Transverse colon (tissue), 4 donors: ENCODE data around the gene RPS15A. TPM values are rescaled to one million over a fixed set of nuclear protein-coding genes. Genes with fewer than 3 reads are reported as not detected.

ENCODE experiments used
- DNase-seq: peaks from one replicate; pipeline ENCODE4 v3.0.0-alpha.2; 2019
- H3K27ac ChIP-seq, 4 donors: fragments of 200-600 bp; sonication (generic); 2 replicates each; pipeline ENCODE4 v1.5.1; 2016 to 2018; ENCODE audit warnings: inconsistent platforms in 4 of 4
- H3K27me3 ChIP-seq: fragments of 200-600 bp; sonication (generic); 2 replicates; pipeline ENCODE4 v1.5.1; 2017; ENCODE audit warnings: inconsistent platforms
- H3K36me3 ChIP-seq, 4 donors: fragments of 200-600 bp; sonication (generic); 2 replicates each; pipeline ENCODE4 v1.5.1; 2017 to 2019; ENCODE audit warnings: inconsistent platforms in 4 of 4
- H3K4me1 ChIP-seq, 4 donors: fragments of 200-600 bp; sonication (generic); 2 replicates each; pipeline ENCODE4 v1.5.1; 2017 to 2020; ENCODE audit warnings: inconsistent platforms in 4 of 4
- H3K4me3 ChIP-seq, 4 donors: fragments of 200-600 bp; sonication (generic); 1 replicate in 1 of 4; 2 replicates in 3 of 4; pipeline versions ENCODE4 v1.5.1 to v1.6.1; 2017 to 2019; ENCODE audit warnings: inconsistent platforms in 4 of 4
- H3K9me3 ChIP-seq, 2 donors: fragments of 200-600 bp; sonication (generic); 2 replicates each; pipeline ENCODE4 v1.5.1; 2017 to 2019; ENCODE audit warnings: inconsistent platforms in 2 of 2
- EP300 ChIP-seq: sonication (generic); formaldehyde crosslinking; IDR thresholded peaks from one replicate; pipeline ENCODE4 v1.6.1; 2017; ENCODE audit warnings: antibody characterized with exemption, low read depth
- POLR2A ChIP-seq: fragments of 450-650 bp; IDR thresholded peaks from one replicate; pipeline ENCODE4 v1.6.1; 2016; ENCODE audit warnings: antibody characterized with exemption, mild to moderate bottlenecking, moderate library complexity
- POLR2AphosphoS5 ChIP-seq, 3 donors: sonication (generic); formaldehyde crosslinking; IDR thresholded peaks; one replicate each; pipeline ENCODE4 v1.6.1; 2016; ENCODE audit warnings: antibody characterized with exemption in 3 of 3
- WGBS, 2 donors: methylation state at CpG; one replicate each; pipeline ENCODE4 v1.1.5; 2018; ENCODE audit warnings: low coverage in 1 of 2; 5-methylcytosine and 5-hydroxymethylcytosine counted together
- in situ Hi-C, 4 donors: fragments of 200-750 bp; cut with MboI; loops; one replicate each; pipeline versions ENCODE4 v1.15.0 to v1.15.1; 2017; ENCODE audit warnings: low sequenced_read_pairs in 3 of 4, low pct_ligation_motif_present in 1 of 4, low pct_unique_long_range_greater_than_20kb in 1 of 4
- intact Hi-C: fragments of 100-400 bp; cut with DNase I; formaldehyde crosslinking; loops from one replicate; pipeline ENCODE4 v1.15.1; 2023; ENCODE audit warnings: low total_unique reads
- total RNA-seq, 4 donors: library from RNA; depleted of rRNA; stranded (reverse); fragments of >200 nt; gene quantifications; one replicate each; pipeline ENCODE4 v1.1.0, GENCODE V29; 2016
- TF ChIP-seq, protein P1 (sequence below), 5 experiments: fragments of 200-600 bp in 3 of 5; fragments of 450-650 bp in 2 of 5; sonication (generic) in 3 of 5; IDR thresholded peaks; 1 replicate in 2 of 5; 2 replicates in 3 of 5; pipeline ENCODE4 v1.5.1; 2016 to 2017; ENCODE audit warnings: antibody characterized with exemption in 5 of 5, inconsistent platforms in 3 of 5, mild to moderate bottlenecking in 2 of 5, moderate library complexity in 1 of 5

The RPS15A gene
- total RNA-seq, 4 donors from 2014 or later, result 885 to 1,418 (median 1,010) TPM

DNA sequence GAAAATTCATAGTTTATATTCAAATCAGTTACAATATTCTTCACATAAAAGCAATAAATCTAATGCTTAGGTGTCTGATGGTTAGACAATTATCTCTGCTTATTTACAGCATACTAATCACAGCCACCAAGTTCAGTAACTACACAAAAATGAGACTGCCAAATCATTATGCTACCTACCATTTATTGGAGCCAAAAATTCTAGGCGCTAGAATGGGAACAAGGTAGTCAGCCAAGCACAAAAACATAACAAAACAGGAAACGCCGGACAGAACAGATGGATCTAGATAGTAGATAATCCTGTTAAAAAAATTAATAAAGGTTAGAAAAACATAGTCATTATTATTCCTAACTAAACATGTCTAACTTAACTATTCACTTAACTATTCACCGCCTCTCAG lies 7.6 kb upstream of the RPS15A start:
- Histone ChIP-seq H3K4me1 (peaks cover 8 to 33% (median 24%) of the 10 kb centered on the region in 4 donors), H3K9me3 (no peaks in the 10 kb centered on the region), H3K36me3 (peaks cover 0 to 33% (median 11%) of the 10 kb centered on the region in 4 donors), H3K27ac (no peak overlapping the region), H3K4me3 (no peak overlapping the region), H3K27me3 (no peaks in the 10 kb centered on the region)
- 76 to 82% methylated on average over 4 of the region's 4 CpGs for WGBS, 2 donors
- intact Hi-C loops, result no loop called here
- TF ChIP-seq, protein P1, sequence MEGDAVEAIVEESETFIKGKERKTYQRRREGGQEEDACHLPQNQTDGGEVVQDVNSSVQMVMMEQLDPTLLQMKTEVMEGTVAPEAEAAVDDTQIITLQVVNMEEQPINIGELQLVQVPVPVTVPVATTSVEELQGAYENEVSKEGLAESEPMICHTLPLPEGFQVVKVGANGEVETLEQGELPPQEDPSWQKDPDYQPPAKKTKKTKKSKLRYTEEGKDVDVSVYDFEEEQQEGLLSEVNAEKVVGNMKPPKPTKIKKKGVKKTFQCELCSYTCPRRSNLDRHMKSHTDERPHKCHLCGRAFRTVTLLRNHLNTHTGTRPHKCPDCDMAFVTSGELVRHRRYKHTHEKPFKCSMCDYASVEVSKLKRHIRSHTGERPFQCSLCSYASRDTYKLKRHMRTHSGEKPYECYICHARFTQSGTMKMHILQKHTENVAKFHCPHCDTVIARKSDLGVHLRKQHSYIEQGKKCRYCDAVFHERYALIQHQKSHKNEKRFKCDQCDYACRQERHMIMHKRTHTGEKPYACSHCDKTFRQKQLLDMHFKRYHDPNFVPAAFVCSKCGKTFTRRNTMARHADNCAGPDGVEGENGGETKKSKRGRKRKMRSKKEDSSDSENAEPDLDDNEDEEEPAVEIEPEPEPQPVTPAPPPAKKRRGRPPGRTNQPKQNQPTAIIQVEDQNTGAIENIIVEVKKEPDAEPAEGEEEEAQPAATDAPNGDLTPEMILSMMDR (IDR thresholded peaks at IDR 0.05), result no peak
- no peak for TF ChIP-seq POLR2A
- TF ChIP-seq POLR2AphosphoS5 (IDR thresholded peaks at IDR 0.05), result no peak
- TF ChIP-seq EP300, result no peak
- no peak for DNase-seq
- in situ Hi-C loops, result no loop called here

DNA sequence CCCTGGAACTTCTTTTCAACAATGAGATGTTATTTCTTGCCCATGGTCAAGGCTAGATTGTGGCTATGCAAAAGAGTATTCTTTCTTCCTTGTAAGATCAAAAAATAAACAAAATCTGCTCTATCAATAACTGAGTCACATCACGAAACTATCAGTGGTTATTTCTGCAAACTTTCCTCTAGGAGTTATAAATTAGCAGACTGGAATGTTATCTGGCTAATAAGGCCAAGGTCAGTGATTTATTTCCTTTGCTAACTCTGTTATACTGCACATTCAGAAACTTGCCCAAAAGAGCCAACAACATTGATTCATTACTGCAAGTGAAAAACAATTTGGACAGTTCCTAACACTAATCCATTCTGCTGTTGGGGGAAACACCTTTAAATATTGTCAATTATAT lies 6.2 kb upstream of the RPS15A start:
- 85 to 88% methylated on average over 1 of the region's 1 CpG for WGBS, 2 donors
- H3K9me3 ChIP-seq, result no peaks in the 10 kb centered on the region
- in situ Hi-C loops, result no loop called here
- H3K4me3 ChIP-seq, result no peak overlapping the region
- H3K4me1 ChIP-seq, result peaks cover 8 to 24% (median 16%) of the 10 kb centered on the region in 4 donors
- intact Hi-C loops, result no loop called here
- H3K27me3 ChIP-seq, result no peaks in the 10 kb centered on the region
- no peak overlapping the region for H3K27ac ChIP-seq
- H3K36me3 ChIP-seq, result peaks cover 0 to 44% (median 11%) of the 10 kb centered on the region in 4 donors
- no peak for DNase-seq
- no peak for TF ChIP-seq POLR2AphosphoS5 (IDR thresholded peaks at IDR 0.05)
- TF ChIP-seq, protein P1 (IDR thresholded peaks at IDR 0.05), result no peak
- no peak for TF ChIP-seq EP300
- no peak for TF ChIP-seq POLR2A

DNA sequence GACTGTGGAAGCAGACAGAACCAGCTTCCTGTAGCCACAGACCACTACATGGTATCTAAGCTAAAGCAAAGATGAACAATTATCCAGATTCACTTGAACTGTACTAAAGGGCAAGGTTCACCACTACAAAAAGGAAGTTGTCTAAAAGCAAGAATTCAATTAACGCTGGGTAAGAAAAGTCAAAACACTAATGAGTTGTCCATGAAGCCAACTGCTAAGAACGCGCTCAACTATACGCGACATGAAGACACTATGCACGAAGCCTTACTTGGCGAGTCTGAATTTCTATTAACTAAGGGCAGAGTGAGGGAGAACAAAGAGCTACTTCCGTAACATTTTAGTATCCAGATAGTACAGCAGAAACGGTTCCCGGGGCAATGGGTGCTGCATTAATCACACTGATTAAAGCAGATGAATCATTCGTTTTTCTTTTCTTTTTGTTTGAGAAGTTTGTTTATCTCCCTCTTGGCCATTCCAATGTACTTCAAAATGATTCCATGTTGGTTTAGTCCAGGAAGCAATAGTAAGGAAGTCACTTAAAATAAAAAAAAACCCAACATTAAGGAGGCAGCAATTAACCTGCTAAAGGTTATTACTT lies 2.8 kb upstream of the RPS15A start:
- TF ChIP-seq EP300 (no peak), POLR2A (no peak), POLR2AphosphoS5 (IDR thresholded peaks at IDR 0.05) (no peak)
- TF ChIP-seq, protein P1 (IDR thresholded peaks at IDR 0.05), result no peak
- no peaks in the 10 kb centered on the region for H3K9me3 ChIP-seq
- intact Hi-C loops (no loop called here), in situ Hi-C loops (no loop called here)
- H3K27me3 ChIP-seq, result no peaks in the 10 kb centered on the region
- DNase-seq, result no peak
- peaks cover 0 to 47% (median 15%) of the 10 kb centered on the region in 4 donors for H3K36me3 ChIP-seq
- peaks cover 8 to 22% (median 13%) of the 10 kb centered on the region in 4 donors for H3K4me1 ChIP-seq
- no peak overlapping the region for H3K4me3 ChIP-seq
- H3K27ac ChIP-seq, result no peak overlapping the region
- WGBS, 2 donors, result 92% methylated on average over 11 of the region's 11 CpGs

DNA sequence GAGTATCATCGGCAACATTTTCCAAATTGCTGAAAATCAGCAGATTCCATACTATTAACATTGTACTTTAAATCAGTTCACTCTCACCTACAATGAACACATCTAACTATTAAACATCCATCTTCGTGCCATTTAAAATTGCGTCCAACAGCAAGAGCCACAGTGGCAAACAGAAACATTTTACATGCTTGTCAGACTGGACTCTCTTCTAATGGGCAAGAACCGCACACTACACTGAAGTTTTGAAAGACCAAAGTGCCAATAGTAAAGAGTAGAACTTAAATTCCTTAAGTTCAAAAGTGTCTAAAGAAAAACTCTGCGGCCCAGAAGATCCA lies 652 bp downstream of the RPS15A start:
- Histone ChIP-seq H3K36me3 (peaks cover 0 to 61% (median 23%) of the 10 kb centered on the region in 4 donors), H3K4me1 (peaks cover 9 to 54% (median 41%) of the 10 kb centered on the region in 4 donors)
- intact Hi-C loops, result no loop called here

More for the DNA sequence above, 652 bp downstream of the RPS15A start:
- TF ChIP-seq EP300 (no peak), POLR2AphosphoS5 (IDR thresholded peaks at IDR 0.05) (no peak), POLR2A (no peak)
- TF ChIP-seq, protein P1 (IDR thresholded peaks at IDR 0.05), result no peak
- in situ Hi-C loops, result no loop called here
- no peak for DNase-seq
- WGBS, 2 donors, result 0 to 1% methylated on average over 1 to 5 of the region's 5 CpGs
- Histone ChIP-seq H3K4me3 (peak overlapping the region; percentile 70 to 88 (median 82)), H3K27me3 (no peaks in the 10 kb centered on the region), H3K9me3 (no peaks in the 10 kb centered on the region), H3K27ac (peak overlapping the region; percentile 85 to 92 (median 90))
